Myometrial cell (primary cell): Measurements from ENCODE around the gene PC. TPM values are rescaled to one million over a fixed set of nuclear protein-coding genes. Genes with fewer than 3 reads are reported as not detected.

Experiments used
- total RNA-seq: library from RNA; depleted of rRNA; stranded (reverse); fragments of >200 nt; gene quantifications from 2 replicates; pipeline ENCODE4 v1.2.3, GENCODE V29; 2015

Gene PC, protein sequence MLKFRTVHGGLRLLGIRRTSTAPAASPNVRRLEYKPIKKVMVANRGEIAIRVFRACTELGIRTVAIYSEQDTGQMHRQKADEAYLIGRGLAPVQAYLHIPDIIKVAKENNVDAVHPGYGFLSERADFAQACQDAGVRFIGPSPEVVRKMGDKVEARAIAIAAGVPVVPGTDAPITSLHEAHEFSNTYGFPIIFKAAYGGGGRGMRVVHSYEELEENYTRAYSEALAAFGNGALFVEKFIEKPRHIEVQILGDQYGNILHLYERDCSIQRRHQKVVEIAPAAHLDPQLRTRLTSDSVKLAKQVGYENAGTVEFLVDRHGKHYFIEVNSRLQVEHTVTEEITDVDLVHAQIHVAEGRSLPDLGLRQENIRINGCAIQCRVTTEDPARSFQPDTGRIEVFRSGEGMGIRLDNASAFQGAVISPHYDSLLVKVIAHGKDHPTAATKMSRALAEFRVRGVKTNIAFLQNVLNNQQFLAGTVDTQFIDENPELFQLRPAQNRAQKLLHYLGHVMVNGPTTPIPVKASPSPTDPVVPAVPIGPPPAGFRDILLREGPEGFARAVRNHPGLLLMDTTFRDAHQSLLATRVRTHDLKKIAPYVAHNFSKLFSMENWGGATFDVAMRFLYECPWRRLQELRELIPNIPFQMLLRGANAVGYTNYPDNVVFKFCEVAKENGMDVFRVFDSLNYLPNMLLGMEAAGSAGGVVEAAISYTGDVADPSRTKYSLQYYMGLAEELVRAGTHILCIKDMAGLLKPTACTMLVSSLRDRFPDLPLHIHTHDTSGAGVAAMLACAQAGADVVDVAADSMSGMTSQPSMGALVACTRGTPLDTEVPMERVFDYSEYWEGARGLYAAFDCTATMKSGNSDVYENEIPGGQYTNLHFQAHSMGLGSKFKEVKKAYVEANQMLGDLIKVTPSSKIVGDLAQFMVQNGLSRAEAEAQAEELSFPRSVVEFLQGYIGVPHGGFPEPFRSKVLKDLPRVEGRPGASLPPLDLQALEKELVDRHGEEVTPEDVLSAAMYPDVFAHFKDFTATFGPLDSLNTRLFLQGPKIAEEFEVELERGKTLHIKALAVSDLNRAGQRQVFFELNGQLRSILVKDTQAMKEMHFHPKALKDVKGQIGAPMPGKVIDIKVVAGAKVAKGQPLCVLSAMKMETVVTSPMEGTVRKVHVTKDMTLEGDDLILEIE
- 25.9 and 32.4 TPM in 2 replicates for total RNA-seq

DNA sequence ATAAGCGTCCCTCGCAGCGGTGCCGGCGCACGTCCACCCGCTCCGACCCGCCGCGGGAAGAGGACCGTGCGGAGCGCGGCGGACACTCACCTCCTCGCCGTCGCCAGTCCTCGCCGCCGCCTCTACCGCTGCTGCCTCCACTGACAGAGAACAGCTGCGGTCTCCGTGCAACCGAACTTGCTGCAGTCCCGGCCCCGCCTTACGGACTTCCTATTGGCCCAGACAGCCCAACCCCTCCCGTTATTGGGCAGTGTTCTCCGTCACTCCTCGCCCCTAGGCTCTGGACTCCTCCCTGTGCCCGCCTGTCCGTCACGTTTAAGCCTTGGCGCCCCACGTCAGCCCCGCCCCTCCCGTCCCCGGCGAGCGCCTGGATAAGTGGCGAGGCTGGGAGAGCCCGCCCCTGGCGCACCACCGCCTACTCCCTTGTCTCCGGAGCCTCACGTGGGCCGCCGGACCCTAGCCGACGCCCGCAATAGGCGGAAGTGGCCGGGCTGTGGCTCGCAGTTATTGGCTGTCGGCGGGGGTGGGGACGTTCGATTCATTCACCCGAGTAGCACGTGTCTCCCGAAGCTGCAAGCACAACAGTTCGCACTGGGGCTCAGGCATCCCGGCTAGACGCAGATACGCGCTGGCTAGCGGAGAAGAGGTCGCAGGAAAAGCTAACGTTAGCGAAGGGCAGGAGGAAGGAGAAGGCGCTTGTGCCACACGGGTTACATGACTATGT lies at the start of gene PC:
Gene PC (minus strand): TSS at position 152 of the 724 bp plus-strand sequence. CDS start 86,224 bp downstream, outside the sequence.

DNA sequence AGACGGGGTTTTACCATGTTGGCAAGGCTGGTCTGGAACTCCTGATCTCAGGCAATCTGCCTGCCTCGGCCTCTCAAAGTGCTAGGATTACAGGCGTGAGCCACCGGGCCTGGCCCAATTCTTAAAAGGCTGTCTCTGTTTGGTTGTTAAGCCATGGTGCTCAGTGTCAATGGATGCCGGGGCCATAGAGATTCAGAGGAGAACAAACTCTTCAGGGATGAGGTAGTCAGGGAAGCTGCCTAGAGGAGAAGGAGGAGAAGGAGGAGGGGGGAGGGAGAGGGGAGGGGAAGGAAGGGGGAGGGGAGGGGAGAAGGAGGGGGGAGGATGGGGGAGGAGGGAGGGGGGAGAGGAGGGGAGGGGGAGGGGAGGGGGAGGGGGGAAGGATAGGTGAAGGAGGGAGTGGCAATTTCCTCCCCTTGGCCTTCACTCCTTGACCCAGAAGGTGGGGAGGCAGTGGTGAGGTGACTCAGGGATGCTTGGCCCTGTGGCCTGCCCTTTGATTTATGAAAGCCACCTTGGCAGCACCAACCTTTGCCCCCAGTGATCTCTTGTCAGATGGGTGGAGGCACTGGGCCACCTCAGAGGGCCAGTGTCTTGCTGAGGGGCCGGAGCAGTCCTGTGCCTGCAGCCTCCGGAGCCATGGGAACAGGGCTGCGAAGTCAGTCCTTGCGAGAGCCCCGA lies 16.7 kb upstream of the PC start, which contains the start of gene C11orf86:
Gene C11orf86 (plus strand): TSS at position 581 of the 681 bp plus-strand sequence. CDS start 59 bp downstream, at position 640.

DNA sequence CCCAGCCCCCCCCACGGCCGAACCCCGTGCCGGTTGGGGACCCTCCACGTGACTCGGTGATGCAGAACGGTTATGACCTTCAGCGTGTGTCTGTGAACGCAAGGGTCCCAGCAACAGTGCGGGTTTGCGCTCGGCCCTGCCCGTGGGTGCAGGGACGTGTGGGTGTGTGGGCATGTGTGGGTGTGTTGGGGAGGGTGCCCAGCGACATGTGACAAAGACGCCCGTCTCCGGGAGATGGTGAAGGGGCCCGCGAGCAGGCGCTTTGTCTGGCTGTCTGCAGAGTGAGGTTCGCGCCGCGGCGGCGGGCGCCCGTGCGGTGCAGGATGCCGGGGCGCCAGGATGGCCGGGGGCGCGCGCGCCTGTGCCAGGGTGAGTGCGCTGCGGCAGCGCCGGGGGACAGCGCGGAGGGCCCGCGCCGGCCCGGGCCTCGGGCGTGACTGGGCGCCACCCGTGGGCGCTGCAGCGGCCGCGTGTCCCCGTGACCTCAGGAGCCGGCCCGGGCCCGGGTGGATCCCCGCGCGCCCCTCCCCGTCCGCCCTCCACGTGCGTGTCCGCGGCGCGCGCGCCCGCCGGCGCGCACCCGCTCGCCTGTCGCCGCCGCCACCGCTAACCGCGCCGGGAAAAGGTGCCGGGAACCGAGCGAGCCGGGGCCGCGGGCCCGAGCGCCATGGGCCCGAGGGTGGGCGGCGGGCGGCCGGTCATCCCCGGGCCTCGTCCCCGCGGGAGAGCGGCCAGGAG lies 101.5 kb downstream of the PC start, which contains the start of gene LRFN4:
Gene LRFN4 (plus strand): TSS at position 569 of the 738 bp plus-strand sequence. CDS start 681 bp downstream, outside the sequence.

DNA sequence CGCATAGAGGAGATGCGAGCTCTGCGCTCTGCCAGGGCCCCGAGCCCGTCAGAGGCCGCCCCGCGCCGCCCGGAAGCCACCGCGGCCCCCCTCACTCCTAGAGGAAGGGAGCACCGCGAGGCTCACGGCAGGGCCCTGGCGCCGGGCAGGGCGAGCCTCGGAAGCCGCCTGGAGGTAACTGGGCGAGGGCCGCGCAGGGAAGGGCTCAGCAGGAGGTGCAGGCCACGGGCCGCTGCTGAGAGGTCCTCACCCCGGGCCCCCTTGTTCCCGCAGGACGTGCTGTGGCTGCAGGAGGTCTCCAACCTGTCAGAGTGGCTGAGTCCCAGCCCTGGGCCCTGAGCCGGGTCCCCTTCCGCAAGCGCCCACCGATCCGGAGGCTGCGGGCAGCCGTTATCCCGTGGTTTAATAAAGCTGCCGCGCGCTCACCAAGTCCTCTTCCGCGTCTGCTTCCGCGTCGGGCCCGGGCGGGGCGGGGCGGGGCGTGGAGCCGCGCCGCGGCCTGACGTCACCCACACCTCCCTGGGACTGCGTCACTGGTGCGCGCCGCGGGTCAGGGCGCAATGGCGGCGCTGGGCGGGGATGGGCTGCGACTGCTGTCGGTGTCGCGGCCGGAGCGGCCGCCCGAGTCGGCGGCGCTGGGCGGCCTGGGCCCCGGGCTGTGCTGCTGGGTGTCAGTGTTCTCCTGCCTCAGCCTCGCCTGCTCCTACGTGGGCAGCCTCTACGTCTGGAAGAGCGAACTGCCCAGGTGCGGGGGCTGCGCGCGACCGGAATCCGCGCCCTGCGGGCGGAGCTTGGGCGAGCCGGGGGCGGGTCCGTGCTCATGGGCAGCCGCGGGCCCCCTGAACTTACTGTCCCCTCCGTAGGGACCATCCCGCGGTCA lies 115.0 kb downstream of the PC start, which contains the start of gene RCE1:
Gene RCE1 (plus strand): TSS at position 546 of the 880 bp plus-strand sequence. CDS start 15 bp downstream, at position 561.

Other genes with a start within 250 kb of the PC start
- gene SPTBN2, start 229.2 kb downstream of the PC start, total RNA-seq: 0.18 and 0.29 TPM in 2 replicates
- 20.2 and 40.1 TPM in 2 replicates for gene RCE1, start 114.9 kb downstream of the PC start, total RNA-seq
- gene LRFN4, start 101.3 kb downstream of the PC start, total RNA-seq: 23.6 and 28.9 TPM in 2 replicates
- gene C11orf86, start 16.9 kb upstream of the PC start, total RNA-seq: not detected in 2 replicates
- 0.18 and 0.58 TPM in 2 replicates for gene SYT12, start 64.8 kb upstream of the PC start, total RNA-seq
- gene RHOD, start 98.5 kb upstream of the PC start, total RNA-seq: 11.2 and 22.5 TPM in 2 replicates
- gene KDM2A, start 160.9 kb upstream of the PC start, total RNA-seq: 22.2 and 22.5 TPM in 2 replicates